22Rv1 (cell line): ENCODE results near the gene PAXX.

Experiments
- H3K27ac ChIP-seq: fragments of 450-650 bp; 2 replicates; pipeline ENCODE4 v1.5.1; 2017
- CTCF ChIP-seq: fragments of 450-650 bp; IDR thresholded peaks from 2 replicates; pipeline ENCODE4 v1.5.1; 2017; ENCODE audit warnings: mild to moderate bottlenecking
- ZFX ChIP-seq: fragments of 450-650 bp; IDR thresholded peaks from 2 replicates; pipeline ENCODE4 v1.6.1; 2017; ENCODE audit warnings: antibody characterized with exemption, borderline replicate concordance

The PAXX gene

GRCh38 chr9:136963341-136963740 lies 28.9 kb upstream of the PAXX start:
- no peak overlapping the region for H3K27ac ChIP-seq
- no peak for TF ChIP-seq CTCF
- no peak for TF ChIP-seq ZFX

GRCh38 chr9:136963751-136964150 lies 28.5 kb upstream of the PAXX start:
- H3K27ac ChIP-seq: no peak overlapping the region
- TF ChIP-seq ZFX: no peak
- TF ChIP-seq CTCF: no peak

GRCh38 chr9:136964171-136964689 lies 28.0 kb upstream of the PAXX start:
- 0 out of 2 replicates have a peak overlapping the region, but pooled peaks have one; percentile 20 for H3K27ac ChIP-seq
- TF ChIP-seq CTCF (no peak), ZFX (no peak)

- H3K27ac ChIP-seq: 0 out of 2 replicates have a peak overlapping the region, but pooled peaks have one; percentile 20
- TF ChIP-seq CTCF: no peak
- TF ChIP-seq ZFX: no peak
Measured at GRCh38 chr9:136964833-136965422, 27.3 kb upstream of the PAXX start.

- TF ChIP-seq CTCF: no peak
- no peak for TF ChIP-seq ZFX
- no peak overlapping the region for H3K27ac ChIP-seq
Measured at GRCh38 chr9:136965771-136966484, 26.3 kb upstream of the PAXX start.

GRCh38 chr9:136968333-136969127 lies 23.7 kb upstream of the PAXX start:
- no peak overlapping the region for H3K27ac ChIP-seq
- TF ChIP-seq ZFX: no peak
- TF ChIP-seq CTCF: no peak
